HG03060 (cell line): Measurements from ENCODE around the gene MYO18A.

Experiments
- ATAC-seq: cut with Tn5 transposase; IDR thresholded peaks from one replicate; pipeline ENCODE4 v1.9.1; 2021; ENCODE audit warnings: low read depth, moderate number of reproducible peaks; ENCODE audit not compliant: unreplicated experiment

Gene MYO18A

GRCh38 chr17:29167393-29168078 is 12.7 kb downstream of the MYO18A start:
- ATAC-seq, result no peak

GRCh38 chr17:29166507-29166887 is 13.7 kb downstream of the MYO18A start:
- no peak for ATAC-seq

DNA sequence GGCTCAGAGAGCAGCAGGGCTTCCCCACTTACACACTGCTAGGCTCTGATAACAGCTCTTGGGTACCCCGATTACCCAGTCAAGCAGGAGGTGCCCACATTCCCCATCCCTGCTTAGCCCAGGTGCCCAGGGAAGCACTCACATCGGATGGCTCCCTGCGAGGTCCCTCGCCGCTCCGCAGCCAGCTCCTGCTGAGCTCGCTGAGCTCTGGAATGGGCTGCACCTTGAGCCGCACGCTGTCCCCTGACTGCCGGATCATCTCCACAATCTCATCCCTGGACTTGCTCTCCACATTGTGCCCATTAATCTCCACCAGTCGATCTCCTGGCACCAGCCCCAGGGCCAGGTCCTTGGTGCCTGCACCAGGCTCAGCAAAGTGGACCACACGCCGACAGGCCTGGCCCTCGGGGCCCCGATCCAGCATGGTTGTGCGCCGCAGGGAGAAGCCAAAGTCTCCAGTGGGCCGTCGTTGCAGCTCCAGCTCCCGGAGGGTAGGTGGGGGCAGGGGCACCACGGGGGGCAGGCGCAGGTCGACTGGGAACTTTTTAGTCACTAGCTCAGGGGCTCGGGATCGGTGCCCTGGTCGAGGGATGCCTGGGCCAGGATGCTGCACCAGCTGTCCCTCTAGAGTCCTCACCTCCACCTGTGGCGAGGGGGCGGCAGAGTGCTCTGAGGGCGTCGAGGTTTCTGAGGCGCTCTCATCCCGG is 14.2 kb downstream of the MYO18A start:
- no peak for ATAC-seq

GRCh38 chr17:29165261-29165660 is 14.9 kb downstream of the MYO18A start:
- no peak for ATAC-seq

DNA sequence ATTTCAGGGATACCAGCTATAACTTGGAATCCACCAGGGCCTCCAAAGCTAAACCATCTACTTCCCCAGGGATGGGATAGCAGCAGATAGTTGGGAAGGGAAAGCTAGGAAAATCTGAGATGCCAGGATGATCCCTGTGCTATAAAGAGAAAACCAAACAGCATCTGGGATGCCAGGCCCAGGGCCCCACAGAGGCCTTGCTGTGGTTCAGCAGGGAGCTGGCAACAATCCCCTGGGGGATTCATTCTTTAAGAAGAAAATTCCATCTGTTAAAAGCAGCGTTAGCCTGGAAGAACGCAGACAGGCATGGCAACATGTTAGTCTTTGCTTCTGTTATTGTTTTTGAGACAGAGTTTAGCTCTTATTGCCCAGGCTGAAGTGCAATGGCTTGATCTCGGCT is 16.6 kb downstream of the MYO18A start:
- no peak for ATAC-seq

DNA sequence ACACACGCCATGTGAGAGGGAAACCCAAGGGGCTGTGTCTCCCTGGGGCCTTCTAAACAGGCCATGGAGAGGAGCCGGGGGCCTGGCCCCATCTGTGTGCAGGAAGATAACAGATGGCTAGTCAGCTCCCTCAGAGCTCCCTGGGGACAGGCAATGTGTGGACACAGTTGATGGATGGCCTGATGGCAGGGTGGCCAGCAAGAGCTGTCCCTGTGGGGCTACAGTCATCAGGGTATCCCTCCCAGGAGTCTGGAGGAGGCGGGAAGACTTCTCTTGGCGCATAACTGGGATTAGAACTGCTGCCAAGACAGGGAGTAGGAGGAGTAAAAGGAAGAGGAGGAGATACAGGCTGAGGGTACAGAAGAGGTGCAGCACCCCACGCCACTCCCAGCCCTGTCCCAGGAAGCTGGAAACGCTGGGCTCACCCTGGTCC is 17.3 kb downstream of the MYO18A start:
- no peak for ATAC-seq

DNA sequence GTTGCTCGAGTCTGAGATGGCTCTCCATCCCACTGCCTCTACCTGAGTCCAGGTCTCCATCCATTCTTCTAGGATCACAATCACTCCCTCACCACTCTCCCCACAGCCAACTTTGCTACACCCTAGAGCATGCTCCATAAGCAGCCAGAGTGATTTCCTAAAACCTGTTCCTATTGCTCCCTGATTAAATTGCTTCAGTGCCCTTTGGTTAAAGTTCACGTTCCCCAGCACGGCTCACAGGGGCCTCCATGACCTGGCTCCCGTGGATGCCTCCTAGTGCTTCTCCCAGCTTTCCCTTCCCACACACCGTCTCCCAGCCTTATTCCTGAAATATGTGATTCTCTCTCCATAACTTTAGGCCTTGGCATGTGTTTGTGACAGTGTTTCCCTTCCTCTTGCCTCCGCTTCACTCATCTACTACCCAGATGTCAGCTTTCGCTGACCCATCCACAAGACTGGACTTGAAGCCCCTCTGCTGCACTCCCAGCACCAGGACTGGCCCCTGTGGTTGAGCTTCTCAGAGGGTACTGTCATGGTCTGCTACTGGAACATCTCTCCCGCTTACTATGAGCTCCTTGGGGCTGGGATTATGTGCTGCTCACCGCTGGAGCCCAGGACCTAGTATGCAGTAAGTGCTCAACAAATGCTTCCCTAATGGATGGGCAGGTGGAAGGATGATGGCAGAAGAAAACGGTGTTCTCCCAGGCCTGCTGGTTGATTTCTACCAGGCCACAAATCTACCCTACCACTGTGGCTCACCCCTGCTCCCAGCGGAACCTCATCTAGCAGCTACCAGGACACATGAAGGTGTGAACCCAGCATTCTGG is 17.9 kb downstream of the MYO18A start:
- no peak for ATAC-seq

DNA sequence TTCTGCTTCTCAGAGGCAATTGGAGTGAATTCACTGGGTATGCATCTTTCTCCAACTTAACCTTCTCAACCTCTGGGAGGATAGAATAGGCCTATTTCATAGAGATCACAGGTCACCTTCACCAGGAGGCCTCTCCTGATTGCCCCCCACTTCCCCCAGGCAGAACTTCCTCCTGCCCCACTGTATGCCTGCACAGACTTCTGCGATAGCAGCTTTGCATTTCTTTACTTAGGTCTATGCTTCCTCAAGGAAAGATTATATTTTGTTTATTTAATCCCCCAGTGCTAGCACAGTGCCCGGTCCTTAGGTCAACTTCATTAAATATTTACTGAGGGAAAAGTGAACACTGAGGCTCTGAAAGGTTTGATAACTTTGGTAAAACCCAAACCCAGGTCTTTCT is 19.9 kb downstream of the MYO18A start:
- ATAC-seq, result no peak

DNA sequence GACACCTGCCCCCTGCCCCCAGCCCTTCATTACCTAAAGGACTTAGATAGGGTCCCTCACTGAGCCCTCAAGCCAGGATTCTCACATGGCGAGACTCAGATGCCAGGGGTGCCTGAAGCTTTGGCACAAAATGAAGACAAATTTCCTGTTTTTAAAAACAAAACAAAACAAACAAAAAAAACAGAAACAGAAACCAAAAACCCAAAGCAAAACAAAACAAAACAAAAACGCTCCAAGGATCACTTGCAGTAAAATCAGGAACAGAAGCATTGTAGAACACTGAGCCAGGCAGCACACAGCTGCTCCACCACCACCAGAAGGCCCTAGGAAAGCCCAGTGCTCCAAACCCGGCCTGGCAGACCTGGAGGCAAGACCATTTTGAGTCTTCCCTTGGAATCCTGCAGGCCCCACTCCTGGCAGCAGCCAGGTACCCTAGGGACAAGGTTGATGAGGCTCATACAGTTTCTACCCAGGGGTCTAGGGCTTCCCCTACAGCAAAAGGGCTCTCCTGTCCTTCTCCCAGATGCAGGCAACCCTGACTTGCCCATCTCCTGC is 20.8 kb downstream of the MYO18A start:
- ATAC-seq, result no peak

DNA sequence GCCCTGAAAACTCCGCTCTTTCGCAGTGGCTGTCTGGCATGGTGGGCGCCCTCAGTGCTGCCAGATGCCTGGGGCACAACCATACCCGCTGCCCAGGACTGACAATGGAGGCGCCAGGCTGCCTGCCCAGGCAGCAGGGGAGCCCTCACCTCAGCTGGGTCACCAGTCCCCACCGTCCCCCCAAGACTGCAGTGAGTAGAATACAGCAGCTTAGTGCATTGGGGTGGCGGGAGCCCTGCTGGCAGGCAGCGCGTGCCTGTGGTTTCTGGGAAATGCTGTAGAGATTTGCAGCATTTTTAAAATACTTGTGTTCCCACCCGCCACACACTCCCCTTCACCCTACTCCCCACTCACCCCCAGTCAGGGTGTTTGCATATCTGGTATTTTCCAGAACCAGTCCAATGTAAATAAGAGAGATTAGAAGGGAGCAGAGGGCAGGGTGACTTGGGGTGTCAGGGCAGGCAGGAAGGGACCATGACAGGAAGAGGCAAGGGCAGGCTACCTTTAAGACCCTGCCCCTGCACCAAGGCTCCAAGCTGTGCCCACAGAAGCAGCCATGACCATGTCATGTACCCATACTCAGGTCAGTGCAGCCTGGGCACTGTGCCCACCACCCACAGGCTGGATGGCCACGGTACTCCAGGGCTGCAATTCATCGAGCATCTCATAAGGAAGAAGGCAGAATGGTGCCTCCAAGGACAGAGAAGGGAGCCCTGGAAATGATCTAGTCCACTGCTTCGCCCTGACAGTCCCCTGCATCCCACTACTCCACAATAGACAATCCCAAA is 21.5 kb downstream of the MYO18A start:
- no peak for ATAC-seq

DNA sequence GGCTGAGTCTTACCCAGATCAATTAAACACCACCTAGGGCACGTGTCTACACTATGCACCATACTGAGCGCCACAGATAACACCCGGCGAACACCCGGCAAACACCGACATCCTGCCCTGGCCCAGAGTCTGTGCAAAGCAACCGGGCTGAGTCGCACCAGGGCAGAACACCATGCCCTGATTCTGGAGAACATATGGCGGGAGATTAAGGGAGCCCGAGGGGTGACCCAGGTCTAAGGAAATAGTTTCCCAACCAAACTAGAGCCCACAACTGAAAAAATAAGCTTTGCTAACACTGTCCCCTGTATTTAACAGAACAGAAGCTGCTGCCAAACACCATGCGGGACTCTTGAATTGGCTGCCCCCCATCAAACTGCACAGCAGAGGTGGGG is 22.1 kb downstream of the MYO18A start:
- ATAC-seq, result no peak

DNA sequence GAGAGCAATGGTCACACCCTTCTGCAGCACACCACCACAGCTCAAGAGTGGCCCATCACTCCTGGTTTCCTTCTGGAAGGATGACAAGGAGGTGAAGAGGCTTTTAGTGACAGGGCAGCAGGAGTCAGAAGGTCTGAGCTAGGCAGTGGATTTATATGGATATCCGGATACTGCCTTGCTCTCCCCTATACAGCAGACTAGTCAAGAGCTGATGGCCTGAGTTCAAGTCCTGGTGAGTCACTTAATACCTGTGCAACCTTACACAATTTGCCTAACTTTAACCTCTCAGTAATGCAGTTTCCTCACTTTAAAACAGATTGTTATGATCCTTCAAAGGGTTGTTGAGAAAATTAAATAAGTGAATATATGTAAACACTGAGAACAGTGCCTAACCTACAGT is 22.9 kb downstream of the MYO18A start:
- no peak for ATAC-seq

DNA sequence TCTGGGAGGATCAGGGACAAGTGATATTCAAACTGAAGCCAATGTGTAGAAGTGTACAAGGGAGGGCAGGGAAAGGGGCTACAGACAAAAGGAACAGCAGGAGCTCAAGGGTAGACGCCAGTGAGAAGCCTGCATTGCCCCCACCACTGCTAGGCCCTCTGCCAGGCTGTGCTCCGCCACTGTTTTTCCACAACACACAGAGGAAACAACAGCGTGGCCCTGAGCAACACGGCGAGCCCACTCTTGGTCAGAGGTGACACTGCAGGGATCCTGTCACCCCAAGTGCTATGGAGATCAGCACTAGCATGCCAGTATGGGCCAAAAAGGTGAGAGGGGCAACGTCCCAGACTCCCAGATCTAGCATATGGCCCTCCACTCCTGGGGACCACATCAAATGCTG is 23.4 kb downstream of the MYO18A start:
- ATAC-seq, result no peak

DNA sequence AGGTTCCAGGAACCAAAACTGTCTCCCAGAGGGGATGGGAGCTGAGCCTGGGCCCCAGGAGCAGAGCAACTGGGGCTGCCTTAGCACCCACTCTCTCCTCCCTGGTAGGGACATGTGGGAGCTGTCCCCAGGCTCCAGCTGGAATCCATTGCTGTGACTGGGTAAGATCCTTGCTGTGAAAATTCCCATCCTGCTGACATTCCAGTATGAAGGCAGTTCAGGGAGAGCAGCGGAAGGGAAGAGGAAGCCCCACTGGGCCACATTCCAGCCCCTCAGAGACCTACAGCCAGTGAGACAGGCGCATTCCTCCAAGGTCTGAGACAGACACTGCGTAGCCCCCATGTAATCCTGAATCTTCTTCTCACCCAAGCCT is 24.2 kb downstream of the MYO18A start:
- no peak for ATAC-seq

- no peak for ATAC-seq
Observed at GRCh38 chr17:29155227-29155965, 24.8 kb downstream of the MYO18A start.

- ATAC-seq, result no peak
Observed at GRCh38 chr17:29154516-29155226, 25.5 kb downstream of the MYO18A start.

DNA sequence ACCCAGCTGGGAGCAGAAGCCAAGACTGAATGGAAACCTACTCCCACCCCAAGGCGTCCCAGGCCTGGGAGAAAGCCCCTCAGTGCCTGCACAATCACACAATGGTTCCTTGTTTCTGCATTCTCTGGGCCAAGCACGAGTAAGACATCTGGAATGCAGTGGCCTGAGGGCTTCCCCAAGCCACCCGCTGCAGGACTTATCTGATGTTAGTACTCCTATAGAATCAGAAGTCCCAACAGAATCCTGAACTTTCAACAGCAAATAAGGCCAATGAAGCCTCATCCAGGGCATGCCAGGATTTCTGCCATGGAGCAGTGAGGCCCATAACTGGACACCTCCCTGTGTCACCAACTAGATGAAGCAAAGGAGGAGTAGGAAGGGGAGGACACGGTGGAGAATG is 28.6 kb downstream of the MYO18A start:
- no peak for ATAC-seq

- no peak for ATAC-seq
Observed at GRCh38 chr17:29150161-29150560, 30.0 kb downstream of the MYO18A start.

GRCh38 chr17:29149431-29150064 is 30.6 kb downstream of the MYO18A start:
- no peak for ATAC-seq
